ENCODE results near the gene FGF22.

GRCh38 chr19:682678-683320, 43.1 kb downstream of the FGF22 start:
- TF ChIP-seq CTCF (IDR thresholded peaks at IDR 0.05; ENCODE audit: low read length) (no peak), EZH2 (optimal IDR thresholded peaks at IDR 0.05; ENCODE audit: low read depth, low read length) (no peak), EZH2phosphoT487 (IDR thresholded peaks at IDR 0.05; ENCODE audit: low read length) (no peak)

All from MM.1S (cell line).